Measurements from ENCODE around the gene HLCS. TPM values are rescaled to one million over a fixed set of nuclear protein-coding genes. Genes with fewer than 3 reads are reported as not detected.

HLCS gene
- total and polyA plus RNA-seq, 7 donors = 3.0 to 26.0 (median 12.5) TPM

DNA sequence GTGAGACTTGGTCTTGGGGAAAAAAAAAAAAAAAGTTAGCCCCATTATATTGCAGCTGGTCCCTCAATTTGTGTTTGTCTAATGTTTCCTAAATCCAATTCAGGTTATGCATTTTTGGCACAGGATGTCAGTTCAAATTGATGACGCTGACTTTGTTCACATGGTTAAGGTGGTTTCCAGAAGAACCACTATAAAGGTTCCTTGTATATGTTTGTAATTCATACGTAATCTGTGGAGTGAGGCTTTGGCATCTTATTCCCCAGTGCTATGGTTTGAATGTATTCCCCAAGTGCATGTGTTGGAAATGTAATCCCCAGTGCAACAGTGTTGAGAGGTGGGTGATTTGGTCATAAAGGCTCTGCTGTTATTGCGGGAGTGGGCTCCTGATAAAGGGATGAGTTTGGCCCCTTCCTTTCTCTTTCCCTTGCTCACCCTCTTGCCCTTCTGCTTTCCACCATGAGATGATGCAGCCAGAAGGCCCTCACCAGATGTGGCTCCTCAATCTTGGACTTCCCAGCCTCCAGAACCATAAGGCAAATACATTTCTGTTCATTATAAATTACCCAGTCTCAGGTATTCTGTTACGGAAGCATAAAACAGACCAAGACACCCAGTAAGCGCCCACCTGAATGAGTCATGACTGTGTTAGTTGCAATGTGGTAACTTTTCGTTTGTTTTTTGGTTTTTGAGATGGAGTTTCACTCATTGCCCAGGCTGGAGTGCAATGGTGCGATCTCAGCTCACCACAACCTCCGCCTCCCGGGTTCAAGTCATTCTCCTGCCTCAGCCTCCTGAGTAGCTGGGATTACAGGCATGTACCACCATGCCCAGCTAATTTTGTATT lies 19.5 kb upstream of the HLCS start:
- intact Hi-C loops (cut with DNase I) = no loop called here
- TF ChIP-seq POLR2A (IDR thresholded peaks at IDR 0.05) (no peak), EP300 (IDR thresholded peaks at IDR 0.05) (no peak), POLR2AphosphoS5 (IDR thresholded peaks at IDR 0.05) (no peak), CTCF (IDR thresholded peaks at IDR 0.05) (no peak)
- no peak overlapping the region for H3K4me3 ChIP-seq

GRCh38 chr21:36981977-36982700 lies 15.7 kb upstream of the HLCS start:
- DNase-seq = no peak
- no peaks in the 10 kb centered on the region for H3K9me3 ChIP-seq
- peaks cover 0 to 6% (median 0%) of the 10 kb centered on the region in 3 donors for H3K27me3 ChIP-seq
- no peak for TF ChIP-seq POLR2AphosphoS5 (IDR thresholded peaks at IDR 0.05)
- no peak overlapping the region for H3K4me3 ChIP-seq
- no peak overlapping the region for H3K27ac ChIP-seq
- H3K36me3 ChIP-seq = no peaks in the 10 kb centered on the region
- intact Hi-C loops (cut with DNase I) = no loop called here
- WGBS, 2 donors = 70 to 73% methylated on average over 6 of the region's 6 CpGs
- peaks cover 0 to 11% (median 9%) of the 10 kb centered on the region in 4 donors for H3K4me1 ChIP-seq

More for the DNA sequence above, 19.5 kb upstream of the HLCS start:
- H3K27ac ChIP-seq = no peak overlapping the region
- no peaks in the 10 kb centered on the region for H3K9me3 ChIP-seq
- peaks cover 0 to 9% (median under 1%) of the 10 kb centered on the region in 4 donors for H3K4me1 ChIP-seq
- H3K36me3 ChIP-seq = no peaks in the 10 kb centered on the region
- WGBS, 2 donors = 73 to 90% methylated on average over 9 of the region's 9 CpGs
- DNase-seq = no peak
- peaks cover 0 to under 1% (median 0%) of the 10 kb centered on the region in 3 donors for H3K27me3 ChIP-seq

- no peak for DNase-seq
- peaks cover 0 to 6% (median 0%) of the 10 kb centered on the region in 3 donors for H3K27me3 ChIP-seq
- no peaks in the 10 kb centered on the region for H3K9me3 ChIP-seq
- 15 to 21% methylated on average over 2 of the region's 2 CpGs for WGBS, 2 donors
- H3K4me3 ChIP-seq = peak overlapping the region in 2 of 4 donors; percentile 48 to 53
- H3K36me3 ChIP-seq = no peaks in the 10 kb centered on the region
- H3K4me1 ChIP-seq = peaks cover 0 to 11% (median 9%) of the 10 kb centered on the region in 4 donors
- intact Hi-C loops (cut with DNase I) = no loop called here
- no peak overlapping the region for H3K27ac ChIP-seq
- TF ChIP-seq CTCF (IDR thresholded peaks at IDR 0.05) = no peak
- TF ChIP-seq POLR2AphosphoS5 (IDR thresholded peaks at IDR 0.05) = no peak
- no peak for TF ChIP-seq POLR2A (IDR thresholded peaks at IDR 0.05)
- no peak for TF ChIP-seq EP300 (IDR thresholded peaks at IDR 0.05)
These were observed 14.6 kb upstream of the HLCS start for GRCh38 chr21:36981049-36981391.

DNA sequence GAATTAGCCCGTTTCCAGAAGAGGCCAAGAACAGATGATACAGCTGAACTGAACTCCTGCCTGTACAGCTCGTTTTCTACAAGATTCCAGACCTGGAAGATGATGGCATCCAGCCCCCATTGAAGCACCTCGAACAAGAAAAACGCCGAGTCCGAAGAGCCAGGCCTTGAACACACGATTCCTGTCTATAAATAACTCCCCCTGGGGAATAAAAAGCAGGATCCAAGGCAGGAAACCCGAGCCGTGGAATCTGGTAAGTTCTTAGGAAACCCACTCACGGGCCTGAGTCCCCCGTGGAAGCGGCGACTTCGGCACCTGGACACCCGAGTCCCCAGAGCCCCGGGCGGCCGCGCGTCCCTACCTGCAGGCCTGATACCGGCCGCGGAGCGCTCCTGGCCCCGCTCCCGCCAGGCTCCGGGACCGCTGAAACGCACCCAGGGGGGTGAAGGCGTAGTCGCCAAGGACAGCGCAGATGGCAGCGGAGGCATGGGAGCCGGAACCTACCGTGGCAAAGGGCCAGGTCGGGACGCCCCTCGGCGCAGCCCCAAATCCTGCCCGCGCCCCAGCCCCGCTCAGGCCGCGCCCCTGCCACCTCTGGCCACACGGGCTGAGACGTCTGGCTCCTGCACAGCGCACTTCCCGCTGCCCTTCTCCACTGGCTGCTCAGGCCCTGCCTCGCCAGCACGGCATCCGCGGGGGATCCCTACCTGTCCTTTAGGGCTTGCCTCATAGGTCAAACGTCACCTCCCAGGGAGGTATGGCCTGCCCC lies 14.0 kb upstream of the HLCS start:
- TF ChIP-seq POLR2A (IDR thresholded peaks at IDR 0.05) (no peak), POLR2AphosphoS5 (IDR thresholded peaks at IDR 0.05) (peak in 1 of 4 donors; percentile 12)
- H3K36me3 ChIP-seq = no peaks in the 10 kb centered on the region
- peaks cover 0 to 11% (median 9%) of the 10 kb centered on the region in 4 donors for H3K4me1 ChIP-seq
- peak overlapping the region; percentile 17 to 53 (median 45) for H3K4me3 ChIP-seq
- 3 to 11% methylated on average over 53 of the region's 53 CpGs for WGBS, 2 donors
- H3K27me3 ChIP-seq = peaks cover 0 to 6% (median 0%) of the 10 kb centered on the region in 3 donors
- peak overlapping the region in 1 of 4 donors; percentile 11 for H3K27ac ChIP-seq
- DNase-seq = no peak
- intact Hi-C loops (cut with DNase I) = no loop called here
- H3K9me3 ChIP-seq = no peaks in the 10 kb centered on the region

- Histone ChIP-seq H3K36me3 (no peaks in the 10 kb centered on the region), H3K9me3 (no peaks in the 10 kb centered on the region), H3K4me1 (peaks cover 0 to 11% (median 9%) of the 10 kb centered on the region in 4 donors), H3K4me3 (no peak overlapping the region), H3K27me3 (peaks cover 0 to 6% (median 0%) of the 10 kb centered on the region in 3 donors), H3K27ac (no peak overlapping the region)
- intact Hi-C loops (cut with DNase I) = no loop called here
- TF ChIP-seq CTCF (IDR thresholded peaks at IDR 0.05) = peak in 3 of 4 experiments; percentile 13 to 28 (median 24)
- no peak for TF ChIP-seq EP300 (IDR thresholded peaks at IDR 0.05)
- TF ChIP-seq POLR2A (IDR thresholded peaks at IDR 0.05) = no peak
- 33 to 55% methylated on average over 8 of the region's 8 CpGs for WGBS, 2 donors
- no peak for DNase-seq
These were observed 10.6 kb upstream of the HLCS start for GRCh38 chr21:36976882-36977651.

All from sigmoid colon (tissue), 7 donors.